K562 (cell line): ENCODE data around the gene GRB10.

Experiments used
- CREB5 ChIP-seq: fragments of 250-450 bp; sonication (Bioruptor Pico); IDR thresholded peaks from 2 replicates; pipeline ENCODE4 v1.5.0; 2020; ENCODE audit warnings: mild to moderate bottlenecking
- JUN ChIP-seq, 2 experiments: sonication (generic) in 1 of 2; formaldehyde crosslinking in 1 of 2; IDR thresholded peaks; 2 replicates each; pipeline versions ENCODE4 v1.6.1 to v1.8.0; 2012 to 2022; ENCODE audit warnings: borderline replicate concordance in 2 of 2, mild to moderate bottlenecking in 2 of 2, improper control_type of control experiment in 1 of 2, low read depth in 1 of 2, low read length in 1 of 2, missing genetic modification reagents in 1 of 2
- LEF1 ChIP-seq: fragments of 450-650 bp; IDR thresholded peaks from 2 replicates; pipeline ENCODE4 v1.6.1; 2016; ENCODE audit warnings: mild to moderate bottlenecking
- MXI1 ChIP-seq: IDR thresholded peaks from 2 replicates; pipeline ENCODE4 v1.6.1; 2011; ENCODE audit warnings: low read depth, mild to moderate bottlenecking, improper control_type of control experiment, low read length
- POLR2A ChIP-seq: fragments of 450-650 bp; conservative IDR thresholded peaks from 2 replicates; pipeline ENCODE4 v1.6.1; 2016
- RFX5 ChIP-seq: IDR thresholded peaks from 2 replicates; pipeline ENCODE4 v1.6.1; 2011; ENCODE audit warnings: low read depth, mild to moderate bottlenecking, improper control_type of control experiment, low read length
- SRF ChIP-seq, 2 experiments: fragments of 250-450, 450-650 bp in 1 of 2; sonication (Bioruptor Pico) in 1 of 2; sonication (generic) in 1 of 2; formaldehyde crosslinking; IDR thresholded peaks; 2 replicates each; pipeline versions ENCODE4 v1.5.0 to v1.5.1; 2020 to 2022; ENCODE audit warnings: mild to moderate bottlenecking in 1 of 2, missing genetic modification reagents in 1 of 2
- ZNF121 ChIP-seq: sonication (generic); formaldehyde crosslinking; conservative IDR thresholded peaks from 2 replicates; pipeline ENCODE4 v1.8.0; 2022; ENCODE audit warnings: missing genetic modification reagents
- ZSCAN29 ChIP-seq: fragments of 450-650 bp; IDR thresholded peaks from 2 replicates; pipeline ENCODE4 v1.6.1; 2017

DNA sequence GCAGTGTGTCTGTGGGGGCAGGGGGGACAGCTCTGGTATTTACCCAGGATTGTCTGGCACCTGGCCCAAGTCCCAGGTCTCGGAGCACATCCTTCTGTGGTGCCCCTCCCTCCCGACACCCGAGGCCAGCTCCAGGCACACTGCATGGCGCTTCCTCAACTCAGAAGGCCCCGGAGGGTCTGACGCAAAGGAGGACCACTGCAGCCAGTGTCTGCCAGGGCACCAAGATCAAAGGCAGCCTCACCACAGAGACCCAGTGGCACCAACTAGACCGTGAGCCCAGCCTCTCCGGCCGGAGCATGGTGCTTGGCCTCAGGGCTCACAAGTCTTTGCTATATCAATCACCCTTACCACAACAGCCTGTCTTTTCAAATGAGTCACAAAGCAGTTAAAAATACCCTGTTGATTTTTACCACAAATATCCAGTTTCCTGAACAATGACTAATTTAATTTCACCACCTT lies 118.2 kb downstream of the GRB10 start:
- TF ChIP-seq JUN (IDR thresholded peaks at IDR 0.05; ENCODE audit: borderline replicate concordance, low read depth, low read length) (no peak), JUN (CRISPR knock-in tag; IDR thresholded peaks at IDR 0.05; ENCODE audit: borderline replicate concordance) (no peak), POLR2A (no peak), RFX5 (no peak), ZNF121 (CRISPR knock-in tag) (no peak), LEF1 (no peak), ZSCAN29 (no peak), MXI1 (no peak), SRF (CRISPR knock-in tag; IDR thresholded peaks at IDR 0.05) (no peak), CREB5 (CRISPR knock-in tag) (no peak)
